Measurements from ENCODE around the gene TNRC18.

Gene TNRC18

GRCh38 chr7:5352440-5353010 is 71.1 kb downstream of the TNRC18 start:
- in situ Hi-C loops (cut with HindIII; ENCODE audit: low pct_ligation_motif_present, low sequenced_read_pairs): no loop called here
- no peak for DNase-seq
- H3K4me3 ChIP-seq (ENCODE audit: low read depth, low read length): no peak overlapping the region
- no peak overlapping the region for H3K27ac ChIP-seq
- TF ChIP-seq CTCF (IDR thresholded peaks at IDR 0.05; ENCODE audit: low read depth, low read length, missing control alignments): no peak
- no peaks in the 10 kb centered on the region for H3K27me3 ChIP-seq (replicated peaks)
- H3K36me3 ChIP-seq (replicated peaks): peaks cover 26% of the 10 kb centered on the region

DNA sequence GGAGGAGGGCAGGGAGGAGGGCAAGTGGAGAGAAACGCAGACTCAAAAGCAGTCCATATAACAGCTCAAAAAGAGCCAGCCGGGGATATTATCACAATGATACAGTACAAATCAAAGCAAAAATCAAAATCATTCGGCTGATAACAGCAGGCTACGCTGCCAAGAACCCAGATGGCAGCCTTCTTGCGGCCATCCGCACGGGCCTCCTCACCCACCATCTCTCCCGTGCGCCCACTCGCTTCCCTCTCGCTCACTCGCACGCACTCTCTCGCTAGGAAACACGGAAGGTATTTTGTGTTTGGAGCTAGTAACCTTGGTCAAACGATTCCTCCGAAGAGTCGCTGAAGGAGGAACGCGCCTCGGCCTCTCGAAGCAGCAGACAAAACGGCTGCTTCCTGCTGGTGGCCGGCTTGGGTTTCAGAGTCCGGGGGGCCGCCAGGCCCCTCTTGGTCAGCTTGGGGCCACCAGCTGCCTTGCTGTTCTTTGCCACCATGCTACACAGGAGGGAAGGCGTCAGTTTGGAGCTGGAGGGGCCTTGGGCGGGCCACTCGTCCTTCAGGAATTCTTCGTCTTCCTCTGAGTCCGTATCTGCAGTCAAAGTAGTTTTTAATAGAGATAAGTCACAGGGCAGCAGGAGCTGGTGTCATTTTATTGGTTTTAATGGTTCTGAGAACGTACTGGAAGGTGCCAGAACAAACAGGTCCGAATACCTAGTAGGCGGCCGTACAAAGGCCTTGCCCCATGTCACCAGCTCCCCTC is 71.9 kb downstream of the TNRC18 start:
- in situ Hi-C loops (cut with HindIII; ENCODE audit: low pct_ligation_motif_present, low sequenced_read_pairs): no loop called here
- Histone ChIP-seq H3K36me3 (replicated peaks) (peaks cover 21% of the 10 kb centered on the region), H3K4me3 (ENCODE audit: low read depth, low read length) (no peak overlapping the region), H3K27ac (no peak overlapping the region), H3K27me3 (replicated peaks) (no peaks in the 10 kb centered on the region)
- TF ChIP-seq CTCF (IDR thresholded peaks at IDR 0.05; ENCODE audit: low read depth, low read length, missing control alignments): no peak
- DNase-seq: no peak

- no peak for TF ChIP-seq CTCF (IDR thresholded peaks at IDR 0.05; ENCODE audit: low read depth, low read length, missing control alignments)
- no peaks in the 10 kb centered on the region for H3K27me3 ChIP-seq (replicated peaks)
- H3K4me3 ChIP-seq (ENCODE audit: low read depth, low read length): no peak overlapping the region
- in situ Hi-C loops (cut with HindIII; ENCODE audit: low pct_ligation_motif_present, low sequenced_read_pairs): no loop called here
- H3K27ac ChIP-seq: no peak overlapping the region
- peaks cover 17% of the 10 kb centered on the region for H3K36me3 ChIP-seq (replicated peaks)
- DNase-seq: no peak
Measured at GRCh38 chr7:5350600-5351385, 72.8 kb downstream of the TNRC18 start.

DNA sequence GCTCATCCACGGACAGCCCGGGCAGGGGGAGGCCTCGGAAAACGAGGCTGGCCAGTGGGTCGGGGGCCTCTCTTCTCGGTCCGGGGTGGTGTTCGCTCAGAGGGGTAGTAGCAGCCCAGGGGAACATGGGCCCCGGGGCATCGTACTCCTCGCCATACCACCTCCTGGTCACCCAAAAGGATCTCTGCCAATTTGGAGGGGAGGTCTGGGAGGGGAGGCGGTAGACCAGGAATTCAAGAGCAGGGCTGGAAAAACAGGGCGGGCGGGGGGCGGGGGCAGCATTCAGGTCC is 73.5 kb downstream of the TNRC18 start:
- peaks cover 17% of the 10 kb centered on the region for H3K36me3 ChIP-seq (replicated peaks)
- in situ Hi-C loops (cut with HindIII; ENCODE audit: low pct_ligation_motif_present, low sequenced_read_pairs): no loop called here
- no peak overlapping the region for H3K4me3 ChIP-seq (ENCODE audit: low read depth, low read length)
- no peaks in the 10 kb centered on the region for H3K27me3 ChIP-seq (replicated peaks)
- DNase-seq: no peak
- TF ChIP-seq CTCF (IDR thresholded peaks at IDR 0.05; ENCODE audit: low read depth, low read length, missing control alignments): no peak
- H3K27ac ChIP-seq: no peak overlapping the region

- H3K36me3 ChIP-seq (replicated peaks): peaks cover 16% of the 10 kb centered on the region
- TF ChIP-seq CTCF (IDR thresholded peaks at IDR 0.05; ENCODE audit: low read depth, low read length, missing control alignments): no peak
- H3K4me3 ChIP-seq (ENCODE audit: low read depth, low read length): no peak overlapping the region
- in situ Hi-C loops (cut with HindIII; ENCODE audit: low pct_ligation_motif_present, low sequenced_read_pairs): no loop called here
- H3K27me3 ChIP-seq (replicated peaks): no peaks in the 10 kb centered on the region
- DNase-seq: no peak
- H3K27ac ChIP-seq: no peak overlapping the region
Measured at GRCh38 chr7:5349437-5350173, 74.0 kb downstream of the TNRC18 start.

All from brain microvascular endothelial cell (primary cell).